Cerebellar nuclear complex (tissue), 1 donor: ENCODE data around the gene TBXA2R.
"Not testable (repeated sequence)": the region's sequence is repeated elsewhere in the genome, so short reads cannot be mapped to it uniquely, and the experiment has no call there.

Experiments used
- DNase-seq, 2 experiments: peaks; one replicate each; lab custom pipeline; 2025; lab: John Stamatoyannopoulos, UW

Gene TBXA2R

DNA sequence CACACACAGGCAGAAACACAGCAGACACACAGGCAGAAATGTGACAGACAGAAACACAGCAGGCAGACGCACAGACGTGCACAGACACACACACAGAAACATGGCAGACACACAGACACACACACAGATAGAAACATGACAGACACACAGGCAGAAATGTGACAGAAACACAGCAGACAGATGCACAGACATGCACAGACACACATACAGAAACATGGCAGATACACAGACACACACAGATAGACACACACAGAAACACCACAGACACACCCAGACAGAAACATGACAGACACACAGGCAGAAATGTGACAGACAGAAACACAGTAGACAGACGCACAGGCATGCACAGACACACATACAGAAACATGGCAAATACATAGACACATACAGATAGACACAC, 1.3 kb downstream of the TBXA2R start:
- no peak for DNase-seq

DNA sequence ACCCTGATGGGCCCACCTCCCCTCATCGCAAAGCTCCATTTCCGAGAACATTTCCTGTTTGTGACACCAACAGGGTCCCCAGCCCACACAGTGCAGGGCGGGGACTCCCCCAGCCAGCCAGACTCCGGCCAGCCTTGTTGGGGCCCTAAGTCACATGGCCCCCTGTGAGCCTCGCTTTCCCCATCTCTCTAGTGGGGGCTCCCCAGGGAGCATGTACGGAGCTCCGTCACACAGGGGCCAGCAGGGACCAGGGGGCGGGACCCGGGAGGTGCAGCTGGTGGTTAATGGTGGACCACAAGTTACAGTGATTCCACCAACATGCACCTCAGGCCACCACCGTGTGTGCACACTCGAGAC, 1.7 kb downstream of the TBXA2R start:
- DNase-seq, result no peak

DNA sequence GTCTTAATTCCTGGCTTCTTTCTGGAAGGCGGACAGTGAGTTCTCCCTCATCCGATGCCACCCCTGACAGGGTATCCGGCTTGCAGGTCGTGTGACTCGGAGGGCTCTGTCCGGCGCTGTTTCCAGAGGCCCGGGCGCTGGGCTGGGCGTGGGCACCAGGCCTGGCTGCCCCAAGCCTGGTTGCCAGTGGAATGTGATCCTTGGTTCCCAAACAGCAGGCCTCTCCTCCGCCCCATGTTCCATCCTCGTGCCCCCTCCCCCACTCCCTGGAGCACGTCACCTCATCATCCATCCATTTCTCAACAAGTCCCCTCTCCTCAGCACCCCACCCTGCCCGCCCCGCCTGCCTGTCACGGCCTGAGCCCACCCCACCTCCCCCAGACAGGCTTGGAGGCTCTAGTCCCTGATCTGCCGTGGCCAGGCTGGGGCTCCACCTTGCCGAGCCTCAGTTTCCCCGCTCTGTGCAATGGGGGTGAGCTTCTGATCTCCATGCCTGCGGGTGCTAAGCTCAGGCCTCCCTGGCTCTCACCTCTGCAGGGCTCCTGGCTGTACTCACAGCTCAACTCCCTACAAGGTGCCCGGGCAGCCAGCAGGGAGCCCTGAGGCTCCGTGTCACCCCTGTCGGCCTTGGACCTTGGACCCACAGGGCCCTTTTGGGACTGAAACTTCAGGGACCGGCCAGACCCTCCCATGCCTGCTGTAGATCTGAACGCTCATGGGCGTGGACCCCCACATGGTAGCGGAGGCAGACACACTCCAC, 2.3 kb downstream of the TBXA2R start:
- no peak for DNase-seq

DNA sequence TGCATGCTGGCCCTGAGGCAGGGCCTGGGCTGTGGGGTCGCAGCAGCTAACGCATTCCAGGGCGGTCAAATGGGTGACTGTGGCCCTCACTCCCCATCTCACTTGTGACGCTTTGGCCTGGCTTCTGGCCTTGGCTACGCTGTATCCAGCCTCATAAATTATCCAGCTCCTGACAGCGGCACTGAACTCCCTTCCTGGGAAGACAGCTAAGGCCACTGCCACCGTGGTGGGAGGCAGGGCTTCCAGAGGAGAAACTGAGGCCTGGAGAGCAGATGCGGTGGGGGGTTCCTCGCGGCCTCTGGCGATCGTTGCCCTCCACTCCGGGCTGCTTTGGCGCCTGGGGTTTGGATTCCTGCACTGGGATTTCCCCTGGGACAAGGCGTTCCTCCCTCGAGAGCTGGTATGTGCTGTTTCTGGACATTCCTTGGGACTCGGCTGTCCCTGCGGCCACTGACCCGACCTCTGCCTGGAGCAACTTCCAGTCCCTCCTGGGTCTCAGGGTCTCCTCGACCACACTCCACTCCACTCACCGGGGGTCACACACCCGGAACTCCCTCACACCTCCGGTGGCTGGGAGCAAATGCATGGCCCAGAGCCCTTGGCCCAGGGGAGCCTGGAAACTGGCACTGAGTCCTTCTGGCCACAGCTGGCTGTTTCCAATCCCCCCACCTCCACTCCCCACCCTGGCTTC, 3.4 kb downstream of the TBXA2R start:
- DNase-seq, result no peak

DNA sequence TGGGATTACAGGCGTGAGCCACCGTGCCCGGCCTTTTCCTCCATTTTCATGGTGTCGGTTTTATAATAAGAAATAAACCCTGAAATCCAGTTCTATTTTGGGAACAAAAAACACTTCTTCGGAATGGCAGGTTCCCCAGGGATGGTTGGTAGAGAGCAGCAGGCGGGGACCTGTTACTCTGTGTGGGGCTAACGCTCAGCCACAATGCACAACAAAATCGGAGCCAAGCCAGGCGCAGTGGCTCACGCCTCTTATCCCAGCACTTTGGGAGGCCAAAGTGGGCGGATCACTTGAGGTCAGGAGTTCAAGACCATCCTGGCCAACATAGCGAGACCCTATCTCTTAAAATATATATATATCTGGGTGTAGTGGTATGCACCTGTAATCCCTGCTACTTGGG, 5.7 kb downstream of the TBXA2R start:
- no peak for DNase-seq

DNA sequence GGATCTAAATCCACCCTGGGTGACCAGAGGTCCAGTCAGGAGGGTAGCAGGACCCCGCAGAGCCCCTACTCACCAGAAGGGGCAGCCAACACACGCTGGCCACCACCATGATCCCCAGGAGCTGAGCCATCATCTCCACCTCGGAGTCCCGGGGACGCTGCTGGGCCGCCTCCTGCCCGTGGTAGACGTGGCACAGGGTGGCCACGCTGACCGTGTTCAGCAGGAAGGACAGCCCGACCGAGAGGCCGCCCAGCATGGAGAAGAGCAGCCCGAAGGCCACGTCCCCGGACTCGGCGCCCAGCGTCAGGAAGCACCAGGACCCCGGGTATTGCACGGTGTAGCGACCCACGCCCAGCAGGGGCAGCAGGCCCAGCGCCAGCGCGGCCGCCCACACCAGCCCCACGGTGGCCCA, 6.9 kb downstream of the TBXA2R start:
- no peak for DNase-seq

DNA sequence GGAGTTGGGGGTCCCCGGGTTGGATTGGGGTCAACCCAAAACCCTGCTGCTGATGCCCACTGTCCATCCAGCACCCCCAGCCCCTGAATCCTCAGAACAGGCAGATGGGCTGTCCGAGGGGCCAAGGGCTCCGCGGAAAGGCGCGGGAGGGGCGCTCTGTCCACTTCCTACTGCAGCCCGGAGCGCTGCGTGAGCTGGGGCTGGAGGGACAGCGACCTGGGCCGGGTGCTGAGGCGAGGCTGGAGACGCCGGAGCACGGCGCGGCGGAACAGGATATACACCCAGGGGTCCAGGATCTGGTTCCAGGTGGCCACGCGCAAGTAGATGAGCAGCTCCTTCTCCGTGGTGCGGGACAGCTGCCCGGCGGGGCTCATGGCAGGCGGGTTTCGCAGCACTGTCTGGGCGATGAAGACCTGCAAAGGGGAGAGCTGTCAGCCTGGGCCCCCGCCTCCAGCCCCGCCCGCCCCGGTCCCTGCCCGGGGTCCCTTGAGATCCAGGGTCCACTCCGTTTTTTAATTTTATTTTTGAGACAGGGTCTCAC, 11.1 kb downstream of the TBXA2R start:
- no peak for DNase-seq

DNA sequence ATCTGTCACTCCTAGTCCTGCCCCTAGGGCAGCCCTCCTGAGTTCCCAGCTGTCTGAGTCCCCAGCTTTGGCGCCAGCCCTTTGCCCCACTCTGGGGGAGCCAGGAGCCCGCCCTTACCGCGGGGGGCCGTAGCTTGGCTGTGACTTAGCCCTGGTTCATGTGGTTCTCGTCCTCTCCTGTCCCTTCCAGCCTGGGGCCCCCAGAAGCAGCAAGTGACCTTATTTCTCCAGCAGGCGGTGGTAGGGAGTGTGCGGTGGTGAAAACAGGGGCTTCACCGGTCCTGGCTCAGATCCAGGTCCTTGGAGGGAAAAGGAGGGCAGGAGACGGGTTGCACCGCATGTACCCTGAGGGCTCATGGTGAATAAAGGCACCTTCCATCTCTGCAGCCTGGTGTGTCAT, 13.5 kb downstream of the TBXA2R start:
- DNase-seq, result no peak

DNA sequence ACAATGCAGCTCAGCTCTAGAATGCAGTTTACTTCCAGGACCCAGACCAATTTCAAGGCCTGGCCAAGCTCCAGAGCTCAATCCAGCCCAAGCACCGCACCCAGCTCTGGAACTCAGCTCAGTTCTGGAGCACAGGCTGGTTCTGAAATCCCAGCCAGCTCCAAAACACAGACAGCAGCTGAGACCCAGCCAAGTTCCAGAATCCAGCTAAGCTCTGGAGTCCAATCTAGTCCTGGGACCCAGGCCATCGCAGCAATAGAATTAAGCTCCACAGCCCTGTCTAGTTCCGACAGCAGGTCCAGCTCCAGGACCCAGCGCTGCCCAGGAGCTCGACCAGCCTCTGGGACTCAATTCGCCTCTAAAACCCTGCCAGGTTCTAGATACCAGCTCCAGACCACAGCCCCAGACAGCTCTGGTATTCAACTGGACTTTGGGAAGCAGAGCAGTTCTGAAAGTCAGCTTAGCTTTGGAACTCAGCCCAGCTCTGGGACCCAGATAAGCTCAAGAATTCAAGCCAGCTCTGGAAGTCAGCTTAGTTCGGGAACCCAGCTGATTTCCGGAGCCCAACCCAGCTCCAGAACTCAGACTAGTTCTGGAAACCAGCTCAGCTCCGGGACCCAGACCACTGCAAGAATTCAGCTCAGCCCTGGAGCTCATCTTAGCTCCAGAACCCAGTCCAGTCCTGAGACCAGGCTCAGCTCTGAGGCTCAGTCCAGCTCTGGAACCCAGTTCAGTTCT, 14.6 kb downstream of the TBXA2R start:
- no peak for DNase-seq

DNA sequence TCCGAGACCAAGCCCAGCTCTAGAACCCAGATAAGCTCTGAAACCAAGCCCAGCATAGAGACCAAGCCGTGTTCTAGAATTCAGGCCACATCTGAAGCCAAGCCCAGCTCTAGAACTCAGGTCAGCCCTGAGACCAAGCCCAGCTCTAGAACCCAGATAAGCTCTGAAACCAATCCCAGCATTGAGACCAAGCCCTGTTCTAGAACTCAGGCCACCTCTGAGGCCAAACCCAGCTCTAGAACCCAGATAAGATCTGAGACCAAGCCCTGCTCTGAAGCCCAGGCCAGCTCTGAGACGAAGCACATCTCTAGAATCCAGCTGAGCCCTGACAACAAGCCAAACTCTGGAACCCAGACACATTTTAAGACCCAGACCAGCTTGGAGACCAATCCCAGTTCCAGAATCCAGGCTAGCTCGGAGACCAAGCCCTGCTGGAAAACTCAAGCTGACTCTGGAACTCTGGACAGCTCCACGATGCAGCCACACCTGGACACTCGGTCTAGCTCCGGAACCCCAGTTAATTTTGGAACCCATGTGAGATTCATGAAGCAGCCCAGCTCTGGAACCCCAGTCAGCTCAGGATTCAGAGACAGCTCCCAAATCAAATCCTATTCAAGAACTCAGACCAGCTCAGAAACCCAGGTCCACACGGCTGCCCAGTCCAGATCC, 15.6 kb downstream of the TBXA2R start:
- no peak for DNase-seq

DNA sequence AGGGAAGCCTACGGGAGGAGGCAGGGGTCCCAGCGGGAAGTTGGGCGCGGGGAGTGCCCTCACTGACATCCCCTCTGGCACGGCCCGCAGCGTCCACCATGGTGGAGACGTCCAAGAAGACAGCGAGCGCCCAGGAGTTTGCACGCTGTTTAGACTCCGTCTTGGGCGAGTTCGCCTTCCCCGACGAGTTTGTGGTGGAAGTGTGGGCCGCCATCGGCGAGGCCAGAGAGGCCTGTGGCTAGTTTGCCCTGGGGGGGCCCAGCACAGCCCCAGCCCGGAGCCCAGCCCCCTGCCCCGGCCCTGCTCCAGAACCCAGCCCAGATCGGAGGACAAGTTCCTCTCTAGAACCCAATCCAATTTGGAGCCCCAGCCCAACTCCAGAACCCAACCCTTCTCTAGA, 16.7 kb downstream of the TBXA2R start:
- no peak for DNase-seq

DNA sequence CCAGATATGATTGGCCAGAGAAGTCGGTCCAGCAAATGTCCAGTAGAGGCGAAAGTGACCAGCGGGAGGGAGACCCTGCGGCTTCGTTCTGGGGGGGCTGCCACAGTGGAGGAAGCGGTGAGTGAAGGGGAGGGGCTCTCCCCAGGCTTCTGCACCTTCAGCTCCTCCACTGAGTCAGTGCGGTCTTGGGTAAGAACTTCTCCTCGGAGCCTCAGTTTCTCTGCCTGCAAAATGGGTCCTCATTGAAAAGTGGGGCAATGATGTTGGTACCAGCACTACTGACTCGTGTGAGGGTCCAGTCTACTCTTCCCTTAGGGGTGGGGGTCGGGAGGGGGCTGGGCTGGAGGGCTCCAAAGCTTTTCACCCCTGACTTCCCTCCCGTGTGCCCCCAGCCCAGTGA, 17.2 kb downstream of the TBXA2R start:
- no peak for DNase-seq

DNA sequence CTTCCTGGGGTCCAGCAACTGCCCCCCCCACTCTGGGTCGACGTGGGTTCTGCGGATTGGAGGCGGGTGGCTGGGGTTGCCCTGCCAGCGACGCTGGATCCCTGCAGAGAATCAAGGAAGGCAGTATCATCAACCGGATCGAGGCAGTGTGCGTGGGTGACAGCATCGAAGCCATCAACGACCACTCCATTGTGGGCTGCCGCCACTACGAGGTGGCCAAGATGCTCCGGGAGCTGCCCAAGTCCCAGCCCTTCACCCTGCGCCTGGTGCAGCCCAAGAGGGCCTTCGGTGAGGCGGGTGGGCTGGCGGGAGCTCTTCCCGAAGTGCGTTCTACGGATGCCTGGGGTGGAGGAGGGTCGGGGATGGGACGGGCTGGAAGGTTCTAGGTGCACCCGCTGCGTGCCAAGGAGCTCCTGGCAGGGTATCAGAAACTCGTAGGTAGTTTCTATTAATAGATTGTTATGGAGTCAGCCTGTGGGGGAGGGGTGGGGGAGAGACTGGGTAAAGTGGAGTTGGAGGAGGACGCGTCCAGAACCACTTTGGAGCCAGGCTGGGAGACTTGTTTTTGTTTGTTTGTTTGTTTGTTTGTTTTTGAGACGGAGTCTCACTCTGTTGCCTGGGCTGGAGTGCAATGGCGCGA, 19.8 kb downstream of the TBXA2R start:
- DNase-seq, result no peak

DNA sequence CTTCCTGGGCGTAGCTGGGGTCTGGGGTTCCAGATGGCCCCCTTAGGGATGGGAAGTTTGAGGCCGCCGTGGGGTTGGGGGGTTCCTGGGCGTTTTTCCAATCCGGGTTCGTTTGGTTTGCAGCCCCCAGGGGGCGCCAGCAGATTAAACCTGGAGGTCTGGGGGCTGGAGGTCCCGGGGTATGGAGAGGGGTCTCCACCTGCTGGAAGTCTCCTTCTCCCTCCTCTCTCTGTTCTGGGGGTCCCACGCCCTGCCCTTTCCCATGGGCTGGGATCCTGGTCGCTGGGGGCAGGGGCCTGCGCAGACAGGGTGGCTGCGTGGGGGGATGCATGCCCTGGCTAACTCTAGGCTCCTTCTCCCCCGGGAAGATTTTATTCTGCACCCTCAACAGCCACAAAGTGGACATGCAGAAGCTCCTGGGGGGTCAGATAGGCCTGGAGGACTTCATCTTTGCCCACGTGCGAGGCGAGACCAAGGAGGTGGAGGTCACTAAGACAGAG, 20.5 kb downstream of the TBXA2R start:
- no peak for DNase-seq

DNA sequence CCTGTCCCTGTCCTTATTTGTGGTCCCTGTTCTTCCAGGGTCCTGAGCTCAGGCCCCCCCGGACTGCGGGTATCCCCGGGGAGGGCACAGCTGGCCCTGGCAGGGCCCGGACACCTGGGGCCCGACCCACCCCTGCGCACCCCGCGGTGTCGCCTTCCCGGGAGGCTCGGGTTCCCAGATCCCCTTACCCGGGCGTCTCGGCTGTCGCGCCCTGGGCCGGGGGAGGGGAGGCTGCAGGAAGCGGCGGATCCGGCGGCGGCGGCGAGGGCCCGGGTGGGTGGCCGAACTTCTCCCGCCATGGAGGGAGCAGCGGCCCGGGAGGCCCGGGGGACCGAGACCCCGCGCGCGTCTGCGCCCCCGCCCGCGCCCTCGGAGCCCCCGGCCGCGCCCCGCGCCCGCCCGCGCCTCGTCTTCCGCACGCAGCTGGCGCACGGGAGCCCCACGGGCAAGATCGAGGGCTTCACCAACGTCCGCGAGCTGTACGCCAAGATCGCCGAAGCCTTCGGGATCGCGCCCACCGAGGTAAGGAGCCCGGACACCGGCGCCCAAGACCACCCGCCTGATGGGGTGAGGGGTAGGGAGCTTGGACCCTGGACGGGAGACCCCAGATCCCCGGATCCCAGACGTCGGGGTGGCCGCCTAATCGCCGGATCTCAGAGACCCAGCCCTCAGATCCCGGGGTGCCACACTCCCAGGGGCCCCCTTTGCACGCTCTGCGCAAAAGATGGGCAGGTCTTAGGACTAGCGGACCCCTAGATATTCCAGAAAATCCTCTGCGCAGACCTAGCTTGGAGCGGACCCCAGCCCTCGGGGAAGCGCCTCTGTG, 21.2 kb downstream of the TBXA2R start, which contains the start of gene GIPC3:
GIPC3 (plus strand) TSS at position 178 of the 826 bp plus-strand sequence; CDS start at position 298, 120 bp downstream.
- no peak for DNase-seq

DNA sequence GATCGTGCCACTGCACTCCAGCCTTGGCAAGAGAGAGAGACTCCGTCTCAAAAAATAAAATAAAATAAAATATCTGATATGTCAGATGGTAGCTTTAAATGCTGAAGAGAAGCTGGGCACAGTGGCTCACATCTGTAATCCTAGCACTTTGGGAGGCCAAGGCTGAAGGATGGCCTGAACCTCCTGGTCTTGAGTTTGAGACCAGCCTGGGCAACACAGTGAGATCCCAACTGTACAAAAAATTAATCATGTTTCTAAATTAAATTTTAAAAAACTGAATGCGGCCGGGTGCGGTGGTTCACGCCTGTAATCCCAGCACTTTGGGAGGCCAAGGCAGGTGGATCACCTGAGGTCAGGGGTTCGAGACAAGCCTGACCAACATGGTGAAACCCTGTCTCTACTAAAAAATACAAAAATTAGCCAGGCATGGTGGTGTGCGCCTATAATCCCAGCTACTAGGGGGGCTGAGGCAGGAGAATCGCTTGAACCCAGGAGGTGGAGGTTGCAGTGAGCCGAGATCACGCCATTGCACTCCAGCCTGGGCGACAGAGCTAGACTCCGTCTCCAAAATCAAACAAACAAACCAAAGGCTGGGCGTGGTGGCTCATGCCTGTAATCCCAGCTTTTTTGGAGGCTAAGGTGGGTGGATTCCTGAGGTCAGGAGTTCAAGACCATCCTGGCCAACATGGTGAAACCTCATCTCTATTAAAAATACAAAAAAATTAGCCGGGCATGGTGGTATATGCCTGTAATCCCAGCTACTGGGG, 22.5 kb downstream of the TBXA2R start:
- not testable (repeated sequence) for DNase-seq

DNA sequence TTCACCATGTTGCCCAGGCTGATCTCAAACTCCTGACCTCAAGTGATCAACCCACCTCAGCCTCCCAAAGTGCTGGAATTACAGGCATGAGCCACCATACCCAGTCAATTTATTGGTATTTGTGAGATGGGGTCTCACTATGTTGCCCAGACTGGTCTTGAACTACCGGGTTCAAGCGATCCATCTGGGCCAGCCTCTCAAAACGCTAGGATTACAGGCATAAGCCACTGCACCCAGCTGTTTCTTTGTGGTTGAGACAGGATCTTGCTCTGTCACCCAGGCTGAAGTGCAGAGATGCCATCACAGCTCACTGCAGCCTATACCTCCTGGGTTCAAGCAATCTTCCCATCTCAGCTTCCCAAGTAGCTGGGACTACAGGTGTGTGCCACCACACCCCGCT, 24.9 kb downstream of the TBXA2R start:
- not testable (repeated sequence) for DNase-seq

DNA sequence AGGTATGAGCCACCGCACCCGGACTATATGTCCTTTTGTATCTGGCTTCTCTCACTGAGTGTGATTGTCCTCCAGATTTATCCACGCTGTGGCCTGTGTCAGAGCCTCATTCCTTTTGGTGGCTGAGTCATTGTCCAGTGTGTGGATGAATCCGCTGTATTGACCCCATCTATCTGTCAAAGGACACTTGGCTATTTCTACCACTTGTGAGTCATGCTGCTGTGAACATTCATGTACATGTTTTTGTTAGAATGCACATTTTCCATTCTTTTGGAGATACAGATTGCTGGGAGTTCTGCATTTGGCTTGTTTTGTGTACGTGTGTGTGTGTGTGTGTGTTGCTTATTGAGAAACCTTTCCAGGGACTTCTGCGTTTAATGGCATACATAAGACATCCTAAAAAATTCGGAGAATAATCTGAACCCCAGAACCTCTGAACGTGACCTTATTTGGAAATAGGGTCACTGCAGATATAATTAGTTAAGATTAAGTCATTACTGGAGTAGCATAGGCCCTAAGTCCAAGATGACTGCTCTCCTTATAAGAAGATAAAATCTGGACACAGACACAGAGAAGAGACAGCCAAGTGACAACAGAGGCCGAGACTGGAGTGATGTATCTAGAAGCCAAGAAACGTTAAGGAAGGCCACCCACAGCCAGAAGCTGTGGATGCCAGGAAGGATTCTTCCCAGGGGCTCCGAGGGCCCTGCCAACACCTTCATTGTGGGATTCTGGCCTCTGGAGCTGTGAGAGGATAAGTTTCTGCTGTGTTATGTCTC, 26.3 kb downstream of the TBXA2R start:
- DNase-seq, result no peak

DNA sequence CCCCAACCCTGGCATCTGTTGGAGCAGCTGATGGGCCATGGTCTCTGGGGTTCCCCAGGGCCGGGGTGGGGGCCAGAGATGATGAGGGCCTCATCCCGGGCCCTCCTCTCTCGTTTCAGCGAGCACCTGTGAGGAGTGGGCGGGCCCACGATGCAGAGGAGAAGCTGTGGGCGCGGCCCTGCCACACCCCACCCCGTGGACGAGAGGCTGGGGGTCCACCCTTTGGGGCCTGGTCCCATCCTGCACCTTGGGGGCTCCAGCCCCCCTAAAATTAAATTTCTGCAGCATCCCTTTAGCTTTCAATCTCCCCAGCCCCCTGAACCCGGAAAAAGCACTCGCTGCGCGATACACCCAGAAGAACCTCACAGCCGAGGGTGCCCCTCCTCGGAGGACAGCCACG, 28.3 kb downstream of the TBXA2R start:
- DNase-seq, result no peak
